Measurements from ENCODE around the gene STAM.

The STAM gene

GRCh38 chr10:17736223-17736622 lies 92.3 kb downstream of the STAM start:
- DNase-seq (ENCODE audit: low spot score) = no peak
- in situ Hi-C loops (cut with MboI; ENCODE audit: low pct_unique_long_range_greater_than_20kb, low sequenced_read_pairs, unreplicated experiment) = loop anchor here (10.0 kb wide), 1 partner anchor 121 kb away; the partner anchor contains the start of gene HACD1
- TF ChIP-seq, protein P1, sequence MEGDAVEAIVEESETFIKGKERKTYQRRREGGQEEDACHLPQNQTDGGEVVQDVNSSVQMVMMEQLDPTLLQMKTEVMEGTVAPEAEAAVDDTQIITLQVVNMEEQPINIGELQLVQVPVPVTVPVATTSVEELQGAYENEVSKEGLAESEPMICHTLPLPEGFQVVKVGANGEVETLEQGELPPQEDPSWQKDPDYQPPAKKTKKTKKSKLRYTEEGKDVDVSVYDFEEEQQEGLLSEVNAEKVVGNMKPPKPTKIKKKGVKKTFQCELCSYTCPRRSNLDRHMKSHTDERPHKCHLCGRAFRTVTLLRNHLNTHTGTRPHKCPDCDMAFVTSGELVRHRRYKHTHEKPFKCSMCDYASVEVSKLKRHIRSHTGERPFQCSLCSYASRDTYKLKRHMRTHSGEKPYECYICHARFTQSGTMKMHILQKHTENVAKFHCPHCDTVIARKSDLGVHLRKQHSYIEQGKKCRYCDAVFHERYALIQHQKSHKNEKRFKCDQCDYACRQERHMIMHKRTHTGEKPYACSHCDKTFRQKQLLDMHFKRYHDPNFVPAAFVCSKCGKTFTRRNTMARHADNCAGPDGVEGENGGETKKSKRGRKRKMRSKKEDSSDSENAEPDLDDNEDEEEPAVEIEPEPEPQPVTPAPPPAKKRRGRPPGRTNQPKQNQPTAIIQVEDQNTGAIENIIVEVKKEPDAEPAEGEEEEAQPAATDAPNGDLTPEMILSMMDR (IDR thresholded peaks at IDR 0.05; ENCODE audit: extremely low read depth, insufficient read depth, missing control alignments) = no peak

DNA sequence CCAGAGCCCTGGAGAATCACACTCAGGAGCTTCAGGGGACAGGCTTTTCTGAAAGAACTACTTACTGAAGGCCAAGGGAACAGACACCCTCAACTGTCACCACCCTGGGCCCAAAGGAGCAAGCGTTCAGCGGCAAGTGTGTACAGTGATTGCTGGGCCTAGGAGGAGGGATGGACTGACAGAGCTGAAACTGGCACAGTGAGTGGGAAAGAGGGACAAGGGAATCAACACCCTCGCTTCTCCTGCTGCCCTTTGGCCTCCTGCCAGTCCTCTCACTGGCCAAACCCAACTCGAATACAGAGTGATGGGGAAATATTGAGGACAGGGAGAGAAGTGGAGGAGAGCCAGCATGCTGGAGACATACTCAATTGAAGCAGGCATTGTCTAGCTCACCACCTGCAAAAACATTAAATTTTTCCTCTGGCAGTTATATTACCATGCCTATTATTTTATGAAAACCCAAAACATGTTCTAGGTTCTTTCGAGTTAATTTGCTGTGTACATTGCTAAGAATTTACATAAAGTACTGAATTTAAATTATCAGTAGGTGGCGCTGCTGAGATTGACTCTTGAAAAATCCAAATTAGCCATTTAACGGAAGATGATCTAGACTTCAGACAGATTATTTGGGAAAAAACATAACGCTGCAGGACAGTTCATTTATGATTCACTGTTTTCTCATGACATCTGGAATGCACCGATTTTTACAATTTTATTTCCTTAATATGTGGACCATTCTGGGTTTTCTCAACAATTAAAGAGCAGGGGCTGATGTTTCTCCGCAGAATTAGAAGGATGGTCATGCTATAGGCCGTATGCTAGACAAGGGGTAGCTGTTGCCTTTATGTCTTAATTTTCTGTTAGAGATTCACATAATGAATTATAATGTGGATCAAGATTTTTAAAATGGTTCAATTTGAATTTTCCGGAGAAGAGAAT lies 93.3 kb downstream of the STAM start:
- TF ChIP-seq, protein P1 (IDR thresholded peaks at IDR 0.05; ENCODE audit: extremely low read depth, insufficient read depth, missing control alignments) = peak; percentile 63
- in situ Hi-C loops (cut with MboI; ENCODE audit: low pct_unique_long_range_greater_than_20kb, low sequenced_read_pairs, unreplicated experiment) = loop anchor here (10.0 kb wide), 1 partner anchor 122 kb away; the partner anchor contains the start of gene HACD1
- DNase-seq (ENCODE audit: low spot score) = peak; percentile 48

DNA sequence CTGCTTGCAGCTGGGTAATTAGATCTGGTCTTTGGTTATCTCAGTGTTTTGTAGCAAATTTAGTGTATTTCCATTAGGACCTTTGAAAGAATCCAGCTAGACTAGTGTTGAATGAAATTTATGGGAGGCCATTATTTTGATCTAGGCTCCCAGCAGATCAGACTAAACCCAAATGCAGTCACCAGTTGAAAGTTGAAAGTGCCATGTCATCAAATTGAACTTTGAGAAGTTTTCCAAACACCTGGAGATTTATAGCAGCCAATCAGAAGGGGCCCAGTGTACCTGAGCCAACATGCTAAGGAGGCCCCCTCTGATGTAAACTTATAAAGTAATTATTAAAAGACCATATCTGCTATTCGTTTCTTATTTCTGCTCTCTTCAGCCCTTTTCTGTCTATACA lies 96.7 kb downstream of the STAM start:
- in situ Hi-C loops (cut with MboI; ENCODE audit: low pct_unique_long_range_greater_than_20kb, low sequenced_read_pairs, unreplicated experiment) = no loop called here
- TF ChIP-seq, protein P1 (IDR thresholded peaks at IDR 0.05; ENCODE audit: extremely low read depth, insufficient read depth, missing control alignments) = no peak

DNA sequence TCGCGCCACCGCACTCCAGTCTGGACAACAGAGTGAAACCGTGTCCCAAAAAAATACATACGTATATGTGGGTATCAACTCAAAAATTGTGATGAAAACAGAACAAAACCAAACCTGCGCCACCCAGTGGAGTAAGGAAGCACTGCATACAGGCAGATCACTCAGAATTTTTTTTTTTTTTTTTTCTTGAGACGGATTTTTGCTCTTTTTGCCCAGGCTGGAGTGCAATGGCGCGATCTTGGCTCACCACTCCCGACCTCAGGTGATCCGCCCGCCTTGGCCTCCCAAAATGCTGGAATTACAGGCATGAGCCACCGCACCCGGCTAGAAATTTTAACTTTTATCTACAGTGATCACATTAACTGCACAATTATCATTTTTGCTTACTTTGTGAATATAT lies 99.0 kb downstream of the STAM start:
- in situ Hi-C loops (cut with MboI; ENCODE audit: low pct_unique_long_range_greater_than_20kb, low sequenced_read_pairs, unreplicated experiment) = no loop called here
- TF ChIP-seq, protein P1 (IDR thresholded peaks at IDR 0.05; ENCODE audit: extremely low read depth, insufficient read depth, missing control alignments) = peak; percentile 76
- DNase-seq (ENCODE audit: low spot score) = peak; percentile 50

More for the DNA sequence above, 96.7 kb downstream of the STAM start:
- DNase-seq (ENCODE audit: low spot score) = no peak

DNA sequence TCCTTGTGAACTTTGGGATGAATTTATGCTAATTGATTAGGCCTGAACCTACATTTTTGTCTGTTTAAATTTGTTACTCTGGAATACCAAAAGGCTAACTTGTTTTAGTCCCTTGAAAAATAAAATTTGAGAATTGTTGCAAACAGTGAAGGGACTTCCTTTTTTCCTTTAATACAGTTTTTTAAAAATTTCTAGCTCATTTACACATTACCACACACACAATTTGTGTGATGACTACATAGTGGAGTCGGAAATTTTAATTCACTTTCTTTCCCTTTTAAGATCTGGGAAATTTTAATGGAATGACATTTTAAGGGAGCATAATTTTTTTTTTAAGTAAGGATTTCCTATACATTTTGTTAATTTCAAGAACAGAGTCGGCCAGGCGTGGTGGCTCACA lies 99.5 kb downstream of the STAM start:
- TF ChIP-seq, protein P1 (IDR thresholded peaks at IDR 0.05; ENCODE audit: extremely low read depth, insufficient read depth, missing control alignments) = no peak
- in situ Hi-C loops (cut with MboI; ENCODE audit: low pct_unique_long_range_greater_than_20kb, low sequenced_read_pairs, unreplicated experiment) = no loop called here
- DNase-seq (ENCODE audit: low spot score) = no peak

DNA sequence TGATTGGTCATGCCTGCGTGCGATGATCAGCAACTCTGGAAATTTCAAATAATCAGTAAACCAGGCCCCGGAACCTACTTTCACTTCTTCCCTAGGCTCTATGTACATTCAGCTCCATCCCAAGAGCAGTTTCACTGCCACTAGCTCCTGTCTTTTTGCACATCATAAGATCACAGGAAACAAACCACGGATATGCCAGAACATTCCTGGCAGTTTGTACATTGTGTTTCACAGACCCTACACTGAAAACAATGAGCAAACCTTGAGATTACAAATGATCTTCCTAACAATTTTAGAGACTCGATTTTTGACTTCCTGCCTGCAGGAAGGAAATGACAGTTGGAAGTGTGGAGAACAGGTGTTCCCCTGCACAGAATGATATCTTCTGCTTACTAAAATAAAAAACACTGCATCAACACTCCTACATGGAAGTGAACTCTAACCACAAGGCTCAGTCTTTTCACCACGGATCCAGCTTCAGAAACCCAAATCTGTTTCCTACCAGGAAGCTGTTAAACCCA lies 100.5 kb downstream of the STAM start:
- no peak for DNase-seq (ENCODE audit: low spot score)
- TF ChIP-seq, protein P1 (IDR thresholded peaks at IDR 0.05; ENCODE audit: extremely low read depth, insufficient read depth, missing control alignments) = no peak
- in situ Hi-C loops (cut with MboI; ENCODE audit: low pct_unique_long_range_greater_than_20kb, low sequenced_read_pairs, unreplicated experiment) = no loop called here
